Adrenal gland (tissue), 12 donors: ENCODE measurements around the gene GJA4. TPM values are rescaled to one million over a fixed set of nuclear protein-coding genes. Genes with fewer than 3 reads are reported as not detected.

Experiments
- DNase-seq, 7 donors: peaks; one replicate each; pipeline ENCODE4 v3.0.0-alpha.2; 2019 to 2020
- H3K27ac ChIP-seq, 5 donors: fragments of 200-600 bp; sonication (generic) in 4 of 5; 1 replicate in 3 of 5; 2 replicates in 2 of 5; pipeline versions ENCODE4 v1.5.1 to v1.8.0; 2016 to 2020; ENCODE audit warnings: mild to moderate bottlenecking in 1 of 5
- H3K27me3 ChIP-seq: fragments of 200-600 bp; 2 replicates; pipeline ENCODE4 v1.8.0; 2021
- H3K36me3 ChIP-seq, 2 donors: fragments of 200-600 bp; replicated peaks in 1 of 2; 1 replicate in 1 of 2; 2 replicates in 1 of 2; pipeline versions ENCODE4 v1.5.1 to v1.8.0; 2018 to 2022
- H3K4me1 ChIP-seq, 2 donors: fragments of 200-600 bp; replicated peaks in 1 of 2; 1 replicate in 1 of 2; 2 replicates in 1 of 2; pipeline versions ENCODE4 v1.5.1 to v1.8.0; 2018 to 2021
- H3K4me3 ChIP-seq, 4 donors: fragments of 200-600 bp; sonication (generic) in 3 of 4; one replicate each; pipeline ENCODE4 v1.5.1; 2016 to 2018
- H3K9me3 ChIP-seq, 3 donors: fragments of 200-600 bp; sonication (generic) in 1 of 3; replicated peaks in 1 of 3; 1 replicate in 2 of 3; 2 replicates in 1 of 3; pipeline versions ENCODE4 v1.5.1 to v1.8.0; 2016 to 2021
- CTCF ChIP-seq, 6 experiments: fragments of 450-650 bp in 4 of 6; fragments of 200-600 bp in 2 of 6; sonication (generic) in 1 of 6; IDR thresholded peaks; 1 replicate in 5 of 6; 2 replicates in 1 of 6; pipeline versions ENCODE4 v1.5.1 to v1.8.0; 2016 to 2021; ENCODE audit warnings: antibody characterized with exemption in 6 of 6, mild to moderate bottlenecking in 2 of 6, moderate library complexity in 1 of 6
- POLR2A ChIP-seq, 2 donors: fragments of 450-650 bp; IDR thresholded peaks; one replicate each; pipeline ENCODE4 v1.6.1; 2017; ENCODE audit warnings: antibody characterized with exemption in 2 of 2, mild to moderate bottlenecking in 2 of 2, moderate library complexity in 1 of 2
- WGBS, 4 donors: extraction: QIAGEN DNeasy Blood & Tissue Kit in 2 of 4; methylation state at CpG; one replicate each; pipeline versions ENCODE4 v1.1.5 to v1.1.7; 2013 to 2017; 5-methylcytosine and 5-hydroxymethylcytosine counted together
- intact Hi-C, 2 donors: fragments of 100-400 bp; cut with DNase I; formaldehyde crosslinking; loops; one replicate each; pipeline versions ENCODE4 v1.14.1 to v1.15.0; 2022 to 2023
- polyA plus RNA-seq, 3 donors: library from polyadenylated mRNA; stranded (reverse); fragments of 200-250 nt in 2 of 3; fragments of 350-450 nt in 1 of 3; fragmentation: Illumina TruSeq in 1 of 3; extraction: RNeasy Lipid Tissue Mini Kit (QIAGEN cat#74804) in 1 of 3; gene quantifications; one replicate each; pipeline ENCODE4 v1.2.3, GENCODE V29; 2013 to 2014
- total RNA-seq, 9 donors: library from RNA; depleted of rRNA in 4 of 9; stranded (reverse); fragments of >200 nt in 4 of 9; fragments of 120-200 nt in 1 of 9; fragmentation: NEBNext Ultra II Directional in 1 of 9; extraction: Animal tissue kit (Norgen Biotek cat#: 25700) in 1 of 9; gene quantifications; one replicate each; pipeline versions ENCODE4 v1.1.0 to v1.2.4, GENCODE V29; 2013 to 2023
- donor health status: healthy with polysubstance abuse.
- donor health status: Bipolar disorder and iron deficiency.
- donor health status: DM: yes; HTN: yes; CAD: no.
- donor health status: DM: no; HTN: no; CAD: no.
- donor health status: DM: no; HTN: no; CAD: no.
- donor health status: DM: yes; HTN: yes; CAD: no.

The GJA4 gene
- total and polyA plus RNA-seq, 12 donors, result 4.8 to 68.4 (median 19.7) TPM

- H3K9me3 ChIP-seq, result no peaks in the 10 kb centered on the region
- H3K36me3 ChIP-seq, result no peaks in the 10 kb centered on the region
- no peaks in the 10 kb centered on the region for H3K4me1 ChIP-seq
- no peak for DNase-seq
- H3K27ac ChIP-seq, result no peak overlapping the region
- 58 to 71% (median 68%) methylated on average over 8 of the region's 8 CpGs for WGBS, 4 donors
- no peaks in the 10 kb centered on the region for H3K27me3 ChIP-seq
- TF ChIP-seq POLR2A (IDR thresholded peaks at IDR 0.05) (no peak), CTCF (IDR thresholded peaks at IDR 0.05) (no peak)
- H3K4me3 ChIP-seq, result no peak overlapping the region
- intact Hi-C loops, result no loop called here
Observed at GRCh38 chr1:34749992-34750391, 42.8 kb upstream of the GJA4 start.

GRCh38 chr1:34750610-34751009 lies 42.2 kb upstream of the GJA4 start:
- H3K9me3 ChIP-seq, result no peaks in the 10 kb centered on the region
- WGBS, 4 donors, result 70 to 88% (median 83%) methylated on average over 2 to 5 of the region's 5 CpGs
- no peak overlapping the region for H3K4me3 ChIP-seq
- no peaks in the 10 kb centered on the region for H3K27me3 ChIP-seq
- no peak overlapping the region for H3K27ac ChIP-seq
- peak in 5 of 7 donors; percentile 24 to 55 (median 38) for DNase-seq
- no peaks in the 10 kb centered on the region for H3K4me1 ChIP-seq
- TF ChIP-seq CTCF (IDR thresholded peaks at IDR 0.05), result no peak
- no peak for TF ChIP-seq POLR2A (IDR thresholded peaks at IDR 0.05)
- H3K36me3 ChIP-seq, result no peaks in the 10 kb centered on the region
- intact Hi-C loops, result no loop called here

GRCh38 chr1:34753163-34753562 lies 39.6 kb upstream of the GJA4 start:
- WGBS, 4 donors, result 82 to 87% (median 84%) methylated on average over 3 of the region's 3 CpGs
- Histone ChIP-seq H3K36me3 (no peaks in the 10 kb centered on the region), H3K27me3 (no peaks in the 10 kb centered on the region), H3K27ac (no peak overlapping the region), H3K9me3 (no peaks in the 10 kb centered on the region), H3K4me1 (no peaks in the 10 kb centered on the region), H3K4me3 (no peak overlapping the region)
- intact Hi-C loops, result no loop called here
- TF ChIP-seq POLR2A (IDR thresholded peaks at IDR 0.05) (no peak), CTCF (IDR thresholded peaks at IDR 0.05) (no peak)
- DNase-seq, result no peak

GRCh38 chr1:34754964-34755637 lies 37.7 kb upstream of the GJA4 start, which contains the start of gene GJB5:
GJB5 (plus strand) TSS chr1:34755047; CDS start chr1:34757331, 2,284 bp downstream.
- intact Hi-C loops, result no loop called here

More at GRCh38 chr1:34754964-34755637, 37.7 kb upstream of the GJA4 start, which contains the start of gene GJB5:
- H3K4me3 ChIP-seq, result no peak within 1 kb of the TSS
- TF ChIP-seq CTCF (IDR thresholded peaks at IDR 0.05) (no peak), POLR2A (IDR thresholded peaks at IDR 0.05) (no peak)
- WGBS, 4 donors, result 67 to 84% (median 72%) methylated on average over 5 to 13 of the region's 13 CpGs
- DNase-seq, result no peak
- no peaks in the 10 kb centered on the region for H3K9me3 ChIP-seq
- H3K36me3 ChIP-seq, result no peaks in the 10 kb centered on the region
- H3K4me1 ChIP-seq, result no peaks in the 10 kb centered on the region
- H3K27ac ChIP-seq, result no peak within 1 kb of the TSS
- no peaks in the 10 kb centered on the region for H3K27me3 ChIP-seq
